GM19452 (cell line): ENCODE results near the gene MRPL47.
"Not testable (repeated sequence)": the region's sequence is repeated elsewhere in the genome, so short reads cannot be mapped to it uniquely, and the experiment has no call there.

Experiments used
- ATAC-seq: cut with Tn5 transposase; IDR thresholded peaks from one replicate; pipeline ENCODE4 v1.9.1; 2021; ENCODE audit not compliant: unreplicated experiment

The MRPL47 gene

GRCh38 chr3:179604321-179605078 is at the start of gene MRPL47, which contains the start of gene NDUFB5:
Gene MRPL47 (minus strand): TSS chr3:179604638. CDS start chr3:179604624, 14 bp downstream.
Gene NDUFB5 (plus strand): TSS chr3:179604794. CDS start chr3:179604816, 22 bp downstream.
- ATAC-seq = peak; percentile 94

DNA sequence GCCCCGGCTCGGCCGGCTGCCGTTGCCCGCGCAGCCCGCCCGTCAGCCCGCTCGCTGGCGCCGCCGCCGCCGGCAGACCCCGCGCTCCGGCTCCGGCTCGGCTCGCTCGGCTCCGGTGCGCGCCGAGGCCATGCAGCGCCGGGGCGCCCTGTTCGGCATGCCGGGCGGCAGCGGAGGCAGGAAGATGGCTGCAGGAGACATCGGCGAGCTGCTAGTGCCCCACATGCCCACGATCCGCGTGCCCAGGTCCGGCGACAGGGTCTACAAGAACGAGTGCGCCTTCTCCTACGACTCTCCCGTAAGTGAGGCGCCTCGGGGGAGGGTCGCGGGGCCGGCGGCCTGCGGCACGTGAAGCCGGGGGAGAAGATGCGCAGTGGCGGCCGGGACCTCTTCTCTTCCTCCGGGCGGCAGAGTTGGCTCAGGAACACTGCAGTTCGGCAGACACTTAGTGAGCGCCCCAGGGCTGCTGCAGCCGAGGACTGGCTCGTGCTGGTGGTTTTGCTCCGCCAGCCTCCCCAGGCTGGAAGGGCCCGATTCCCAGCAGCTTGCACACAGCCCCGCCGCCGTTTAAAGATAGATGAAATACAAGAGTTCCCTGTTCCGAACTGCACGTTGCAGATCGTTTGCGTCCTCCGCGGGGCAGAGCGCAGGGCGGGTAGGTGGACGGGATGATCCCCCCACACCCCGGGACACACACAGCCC is 48.8 kb upstream of the MRPL47 start:
- ATAC-seq = peak; percentile 61

GRCh38 chr3:179652447-179653095 is 48.1 kb upstream of the MRPL47 start, which contains the start of gene USP13:
Gene USP13 (plus strand): TSS chr3:179653040. CDS start chr3:179653226, 186 bp downstream.
- ATAC-seq = peak; percentile 62

- no peak for ATAC-seq
These were observed 47.4 kb upstream of the MRPL47 start for GRCh38 chr3:179651687-179652446.

- no peak for ATAC-seq
These were observed 41.7 kb upstream of the MRPL47 start for GRCh38 chr3:179646177-179646576.

DNA sequence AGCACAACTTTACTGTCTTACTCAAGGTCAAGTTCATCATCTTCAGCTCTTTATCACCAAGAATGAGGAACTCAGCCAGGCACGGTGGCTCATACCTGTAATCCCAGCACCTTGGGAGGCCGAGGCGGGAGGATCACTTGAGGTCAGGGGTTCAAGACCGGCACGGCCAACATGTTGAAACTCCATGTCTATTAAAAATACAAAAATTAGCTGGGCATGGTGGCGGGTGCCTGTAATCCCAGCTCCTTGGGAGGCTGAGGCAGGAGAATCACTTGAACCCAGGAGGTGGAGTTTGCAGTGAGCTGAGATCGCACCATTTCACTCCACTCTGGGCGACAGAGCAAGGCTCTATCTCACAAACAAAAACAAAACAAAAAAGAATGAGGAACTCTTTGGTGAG is 39.4 kb upstream of the MRPL47 start:
- not testable (repeated sequence) for ATAC-seq

GRCh38 chr3:179642871-179643270 is 38.4 kb upstream of the MRPL47 start:
- no peak for ATAC-seq

DNA sequence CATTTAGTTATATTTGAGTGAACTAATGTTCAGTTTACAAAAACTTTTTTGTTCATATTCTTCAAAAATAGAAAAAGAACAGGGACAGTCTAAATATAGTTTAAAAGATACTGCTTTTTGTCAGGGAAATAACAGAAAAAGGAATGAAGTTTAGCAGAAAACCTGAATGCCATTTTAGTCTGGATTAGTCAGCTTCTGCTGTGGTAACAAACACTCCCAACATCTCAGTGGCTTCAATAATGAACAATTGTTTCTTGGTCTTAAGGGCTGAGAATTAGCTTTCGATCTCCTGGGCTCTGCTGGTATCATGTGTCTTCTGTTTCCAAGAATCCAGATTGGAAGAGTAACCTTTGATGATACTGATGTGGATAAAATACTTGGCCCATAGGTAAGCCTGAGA is 36.0 kb upstream of the MRPL47 start:
- no peak for ATAC-seq

- ATAC-seq = no peak
These were observed 26.5 kb upstream of the MRPL47 start for GRCh38 chr3:179630753-179631451.

- no peak for ATAC-seq
These were observed 20.0 kb upstream of the MRPL47 start for GRCh38 chr3:179624451-179624850.

DNA sequence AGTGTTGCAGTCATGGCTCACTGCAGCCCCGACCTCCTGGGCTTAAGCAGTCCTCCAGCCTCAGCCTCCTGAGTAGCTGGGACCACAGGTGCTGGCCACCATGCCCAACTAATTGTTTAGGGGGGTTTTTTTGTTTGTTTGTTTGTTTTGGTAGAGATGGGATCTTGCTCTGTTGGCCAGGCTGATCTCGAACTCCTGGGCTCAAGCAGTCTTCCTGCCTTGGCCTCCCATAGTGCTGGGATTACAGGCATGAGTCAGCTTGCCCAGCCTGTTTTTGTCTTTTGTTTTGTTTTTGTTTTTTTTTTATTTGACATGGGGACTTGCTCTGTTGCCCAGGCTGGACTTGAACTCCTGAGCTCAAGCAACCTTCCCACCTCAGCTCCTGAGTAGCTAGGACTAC is 17.6 kb upstream of the MRPL47 start:
- no peak for ATAC-seq

DNA sequence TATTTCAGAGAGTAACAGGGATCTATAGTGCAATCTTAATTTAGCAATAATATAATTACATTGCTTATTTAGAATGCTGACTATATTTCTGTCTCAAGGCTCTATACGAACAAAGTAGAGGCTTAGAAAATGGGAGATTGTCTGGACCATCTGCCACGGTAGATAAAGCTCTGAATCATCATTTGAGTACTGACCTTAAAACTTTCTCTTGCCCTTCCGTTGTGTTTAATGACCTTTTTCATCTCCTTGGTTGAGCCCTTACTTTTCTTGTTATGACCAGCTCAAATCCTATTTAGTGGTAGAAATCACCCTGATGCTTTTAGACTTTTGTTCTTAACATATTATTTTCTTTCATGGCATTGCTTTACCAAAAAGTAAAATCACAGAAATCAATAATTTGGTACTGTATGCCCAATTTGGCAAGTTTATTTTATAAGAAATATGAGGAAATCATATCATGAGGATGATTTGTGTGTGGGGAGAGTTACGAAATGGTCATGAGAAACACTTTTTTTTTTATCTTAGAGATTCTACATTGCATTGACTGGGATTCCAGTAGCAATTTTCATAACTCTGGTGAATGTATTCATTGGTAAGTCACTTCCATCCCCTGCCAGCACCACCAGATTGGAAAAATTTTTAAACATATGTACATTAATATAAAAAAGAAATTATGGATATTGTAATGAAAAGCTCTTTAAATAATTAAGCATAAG is 11.2 kb upstream of the MRPL47 start:
- no peak for ATAC-seq

GRCh38 chr3:179613807-179614206 is 9.4 kb upstream of the MRPL47 start:
- ATAC-seq = no peak

- ATAC-seq = no peak
These were observed 5.6 kb upstream of the MRPL47 start for GRCh38 chr3:179610066-179610465.

GRCh38 chr3:179608931-179609720 is 4.7 kb upstream of the MRPL47 start:
- peak; percentile 48 for ATAC-seq

- no peak for ATAC-seq
These were observed 2.2 kb upstream of the MRPL47 start for GRCh38 chr3:179606534-179607085.

DNA sequence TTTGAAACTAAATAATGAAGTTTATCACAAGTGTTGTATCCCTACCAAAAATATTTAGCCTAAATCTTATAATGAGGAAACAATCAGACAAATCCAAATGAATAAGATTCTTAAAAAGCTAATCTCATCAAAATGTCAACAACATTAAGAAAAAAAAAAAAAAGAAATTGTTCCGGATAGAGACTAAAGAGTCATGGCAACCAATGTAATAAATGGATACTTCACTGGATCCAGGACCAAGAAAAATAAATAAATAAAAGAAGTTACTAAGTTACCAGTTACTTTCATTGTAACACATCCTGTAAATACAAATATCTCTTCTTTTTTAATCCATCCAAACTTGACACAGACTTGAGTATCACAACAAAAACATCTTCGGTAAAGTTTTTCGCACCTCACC is 607 bp downstream of the MRPL47 start:
- ATAC-seq = no peak

GRCh38 chr3:179603321-179603720 is 1.1 kb downstream of the MRPL47 start:
- ATAC-seq = no peak

GRCh38 chr3:179599531-179599930 is 4.9 kb downstream of the MRPL47 start:
- ATAC-seq = no peak
